Fibroblast of mammary gland (primary cell): ENCODE results near the gene BCAS3.

ENCODE experiments used
- DNase-seq: peaks from one replicate; pipeline ENCODE4 v3.0.0-alpha.2; 2010; ENCODE audit warnings: low read depth
- H3K4me3 ChIP-seq: 2 replicates; pipeline ENCODE4 v1.5.1; 2011; ENCODE audit warnings: low read depth, mild to moderate bottlenecking, low read length, moderate library complexity; ENCODE audit not compliant: control insufficient read depth
- TF ChIP-seq, protein P1 (sequence below): conservative IDR thresholded peaks from 2 replicates; pipeline ENCODE4 v1.5.1; 2011; ENCODE audit warnings: low read depth, low read length, inconsistent platforms; ENCODE audit not compliant: control insufficient read depth, insufficient read depth

BCAS3 gene

DNA sequence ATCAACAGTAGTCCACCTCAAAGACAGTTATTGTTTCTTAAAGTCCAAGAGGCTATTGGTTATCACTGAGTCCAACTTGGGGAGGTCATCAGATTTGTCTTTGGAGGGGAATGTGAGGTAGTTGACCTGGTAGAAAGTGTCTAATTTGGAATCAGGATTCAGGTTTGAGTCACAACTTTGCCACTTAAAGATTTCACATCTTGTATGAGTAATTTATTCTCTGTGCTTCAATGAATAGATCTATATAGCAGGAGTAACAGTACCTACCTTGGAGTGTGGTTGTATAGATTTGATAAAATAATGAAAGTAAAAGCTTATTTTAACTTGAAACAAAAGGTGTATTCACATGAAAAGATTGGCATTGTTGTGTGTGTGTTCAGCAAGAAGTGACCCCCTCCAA, 602.7 kb downstream of the BCAS3 start:
- DNase-seq = no peak
- no peak overlapping the region for H3K4me3 ChIP-seq
- TF ChIP-seq, protein P1, sequence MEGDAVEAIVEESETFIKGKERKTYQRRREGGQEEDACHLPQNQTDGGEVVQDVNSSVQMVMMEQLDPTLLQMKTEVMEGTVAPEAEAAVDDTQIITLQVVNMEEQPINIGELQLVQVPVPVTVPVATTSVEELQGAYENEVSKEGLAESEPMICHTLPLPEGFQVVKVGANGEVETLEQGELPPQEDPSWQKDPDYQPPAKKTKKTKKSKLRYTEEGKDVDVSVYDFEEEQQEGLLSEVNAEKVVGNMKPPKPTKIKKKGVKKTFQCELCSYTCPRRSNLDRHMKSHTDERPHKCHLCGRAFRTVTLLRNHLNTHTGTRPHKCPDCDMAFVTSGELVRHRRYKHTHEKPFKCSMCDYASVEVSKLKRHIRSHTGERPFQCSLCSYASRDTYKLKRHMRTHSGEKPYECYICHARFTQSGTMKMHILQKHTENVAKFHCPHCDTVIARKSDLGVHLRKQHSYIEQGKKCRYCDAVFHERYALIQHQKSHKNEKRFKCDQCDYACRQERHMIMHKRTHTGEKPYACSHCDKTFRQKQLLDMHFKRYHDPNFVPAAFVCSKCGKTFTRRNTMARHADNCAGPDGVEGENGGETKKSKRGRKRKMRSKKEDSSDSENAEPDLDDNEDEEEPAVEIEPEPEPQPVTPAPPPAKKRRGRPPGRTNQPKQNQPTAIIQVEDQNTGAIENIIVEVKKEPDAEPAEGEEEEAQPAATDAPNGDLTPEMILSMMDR = no peak

DNA sequence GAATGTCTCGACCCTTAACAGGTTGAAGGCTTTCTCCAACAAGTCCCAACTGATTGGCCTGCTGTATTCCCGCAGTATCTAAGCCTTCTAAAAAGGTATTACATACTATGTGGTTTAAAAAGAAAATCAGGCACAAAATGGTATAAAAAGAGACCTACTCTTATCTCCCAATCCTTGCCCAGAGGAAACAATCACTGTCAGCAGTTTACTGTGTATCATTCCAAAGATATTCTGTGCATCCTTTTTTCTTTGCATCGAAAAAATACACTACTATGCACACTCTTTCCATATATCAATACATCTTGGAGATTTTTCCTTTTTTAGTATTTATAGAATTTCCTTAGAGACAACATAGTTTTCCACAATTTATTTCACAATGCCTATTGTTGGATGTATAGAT, 603.2 kb downstream of the BCAS3 start:
- TF ChIP-seq, protein P1 = no peak
- DNase-seq = no peak
- H3K4me3 ChIP-seq = no peak overlapping the region

DNA sequence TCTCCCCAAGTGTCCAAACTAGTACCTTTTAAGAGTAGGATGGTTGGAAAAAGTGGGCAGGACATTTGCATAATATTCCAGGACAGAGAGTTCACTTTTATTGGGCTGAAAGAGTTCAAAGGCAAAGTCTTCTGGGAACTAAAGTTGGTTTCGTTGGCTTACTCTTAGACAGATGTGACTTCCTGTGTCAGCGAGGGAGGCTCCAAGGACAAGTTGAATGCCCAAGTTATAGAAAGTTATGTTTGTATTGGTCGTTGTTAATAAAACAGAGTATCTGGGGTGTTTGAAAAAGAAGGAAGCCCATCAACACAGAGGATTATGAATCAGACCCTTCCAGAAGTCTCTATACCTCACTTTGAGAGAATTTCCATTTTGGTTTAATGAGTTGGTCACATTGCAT, 604.7 kb downstream of the BCAS3 start:
- TF ChIP-seq, protein P1 = no peak
- DNase-seq = no peak
- no peak overlapping the region for H3K4me3 ChIP-seq

DNA sequence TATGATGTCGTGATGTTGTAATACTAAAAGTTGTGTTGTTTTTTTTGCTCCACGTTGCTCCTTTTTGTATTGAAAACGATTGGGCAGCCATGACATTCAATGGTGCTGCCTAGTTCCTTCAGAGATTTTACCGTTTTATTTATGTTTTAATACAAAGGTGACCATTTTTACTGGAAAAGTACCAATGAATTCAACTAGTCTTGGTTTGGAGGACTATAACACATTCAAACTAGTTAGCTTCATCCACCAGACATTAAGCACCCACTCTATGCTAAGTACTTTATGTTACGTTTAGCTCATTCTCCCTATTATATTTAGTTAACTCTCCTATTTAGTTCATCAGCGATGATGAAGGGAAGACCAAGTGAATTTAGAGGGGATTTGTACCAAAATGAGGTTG, 605.4 kb downstream of the BCAS3 start:
- TF ChIP-seq, protein P1 = no peak
- DNase-seq = no peak
- H3K4me3 ChIP-seq = no peak overlapping the region

DNA sequence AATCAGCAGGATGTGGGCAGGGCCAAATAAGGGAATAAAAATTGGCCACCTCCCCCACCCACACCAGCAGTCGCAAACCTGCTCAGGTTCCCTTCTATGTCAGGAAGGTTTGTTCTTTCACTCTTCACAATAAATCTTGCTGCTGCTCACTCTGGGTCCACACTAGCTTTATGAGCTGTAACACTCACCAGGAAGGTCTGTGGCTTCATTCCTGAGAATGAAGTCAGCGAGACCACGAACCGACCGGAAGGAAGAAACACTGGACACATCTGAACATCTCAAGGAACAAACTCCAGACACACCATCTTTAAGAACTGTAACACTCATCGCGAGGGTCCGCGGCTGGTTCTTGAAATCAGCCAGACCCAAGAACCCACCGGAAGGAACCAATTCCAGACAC, 606.5 kb downstream of the BCAS3 start:
- TF ChIP-seq, protein P1 = no peak
- DNase-seq = peak; percentile 86
- H3K4me3 ChIP-seq = no peak overlapping the region

DNA sequence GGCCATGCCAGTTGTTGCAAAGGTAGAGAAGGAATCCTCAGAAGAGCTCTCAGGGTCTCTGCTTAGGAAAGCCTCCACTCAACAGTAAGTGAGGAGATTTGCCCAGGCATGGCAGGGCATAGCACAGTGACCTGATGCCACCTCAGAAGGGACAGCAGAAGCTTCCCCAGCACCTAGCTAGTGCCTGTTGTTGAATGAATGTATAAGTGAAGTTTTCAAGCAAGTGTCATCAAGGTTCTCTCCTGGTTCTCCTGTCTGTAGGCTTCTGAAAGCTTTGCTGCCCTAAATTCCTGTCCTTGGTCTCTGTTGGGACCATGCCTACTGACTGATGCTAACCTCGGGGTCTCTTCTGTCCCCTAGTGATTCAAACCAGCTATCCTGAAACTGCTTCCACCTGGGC, 607.1 kb downstream of the BCAS3 start:
- TF ChIP-seq, protein P1 = no peak
- no peak overlapping the region for H3K4me3 ChIP-seq
- no peak for DNase-seq
